ENCODE measurements around the gene TYMP.

- TF ChIP-seq EZH2 (IDR thresholded peaks at IDR 0.05): no peak
- no peak for TF ChIP-seq POLR2AphosphoS5 (IDR thresholded peaks at IDR 0.05; ENCODE audit: borderline replicate concordance, low read depth, low read length)
- TF ChIP-seq FOXP2 (optimal IDR thresholded peaks at IDR 0.05; ENCODE audit: control extremely low read depth, extremely low read length, insufficient read depth): no peak
These were observed 11.2 kb downstream of the TYMP start for GRCh38 chr22:50518606-50519005.
